ENCODE measurements around the gene CDKN2AIP.
"Not testable (repeated sequence)": the region's sequence is repeated elsewhere in the genome, so short reads cannot be mapped to it uniquely, and the experiment has no call there.

- not testable (repeated sequence) for TF ChIP-seq CTCF (IDR thresholded peaks at IDR 0.05; ENCODE audit: insufficient read depth, low read length); POLR2AphosphoS5 (IDR thresholded peaks at IDR 0.05; ENCODE audit: low read depth); REST (IDR thresholded peaks at IDR 0.05; ENCODE audit: insufficient replicate concordance, low read depth); SPI1 (IDR thresholded peaks at IDR 0.05; ENCODE audit: borderline replicate concordance, low read depth)
Measured at GRCh38 chr4:183433183-183433582, 11.3 kb upstream of the CDKN2AIP start.

All from HL-60 (cell line).